GM18873 (cell line): ENCODE data around the gene GPR158.

Experiments used
- ATAC-seq: cut with Tn5 transposase; IDR thresholded peaks from one replicate; pipeline ENCODE4 v1.9.1; 2021; ENCODE audit warnings: mild to moderate bottlenecking, moderate library complexity, moderate number of reproducible peaks; ENCODE audit not compliant: unreplicated experiment, low FRiP score

GPR158 gene

DNA sequence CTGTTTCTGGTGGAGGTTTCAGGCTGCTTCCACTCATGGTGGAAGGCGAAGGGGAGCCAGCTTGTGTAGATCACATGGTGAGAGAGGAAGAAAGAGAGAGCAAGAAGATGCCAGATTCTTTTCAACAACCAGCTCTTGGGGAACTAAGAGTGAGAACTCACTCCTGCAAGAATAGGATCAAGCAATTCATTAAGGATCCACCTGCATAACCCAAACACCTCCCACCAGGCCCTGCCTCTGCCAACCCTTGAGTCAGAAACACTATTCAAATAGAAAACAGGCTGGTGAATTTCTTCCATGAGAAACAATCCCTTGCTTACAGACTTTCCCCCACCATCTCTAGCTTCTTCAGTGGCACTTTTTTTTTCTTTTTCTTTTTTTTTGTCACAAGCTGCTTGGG lies 317.2 kb downstream of the GPR158 start:
- ATAC-seq = no peak

DNA sequence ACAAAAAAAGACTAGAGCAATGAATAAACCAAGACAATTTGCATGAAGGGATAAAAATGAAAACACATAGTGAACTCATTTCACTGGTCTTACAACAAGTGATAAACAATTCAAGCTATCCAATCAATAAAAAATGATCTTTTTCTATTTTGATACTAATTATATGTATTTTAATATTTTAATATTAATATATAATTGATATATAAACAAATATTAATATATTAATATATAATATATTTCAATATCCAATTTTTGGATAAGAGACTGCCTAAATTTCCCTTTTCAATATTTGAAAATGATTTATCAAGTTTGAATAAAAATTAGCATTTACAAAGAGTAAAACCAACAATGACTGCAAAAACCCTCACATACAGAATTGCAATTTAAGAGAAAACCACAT lies 317.9 kb downstream of the GPR158 start:
- no peak for ATAC-seq

DNA sequence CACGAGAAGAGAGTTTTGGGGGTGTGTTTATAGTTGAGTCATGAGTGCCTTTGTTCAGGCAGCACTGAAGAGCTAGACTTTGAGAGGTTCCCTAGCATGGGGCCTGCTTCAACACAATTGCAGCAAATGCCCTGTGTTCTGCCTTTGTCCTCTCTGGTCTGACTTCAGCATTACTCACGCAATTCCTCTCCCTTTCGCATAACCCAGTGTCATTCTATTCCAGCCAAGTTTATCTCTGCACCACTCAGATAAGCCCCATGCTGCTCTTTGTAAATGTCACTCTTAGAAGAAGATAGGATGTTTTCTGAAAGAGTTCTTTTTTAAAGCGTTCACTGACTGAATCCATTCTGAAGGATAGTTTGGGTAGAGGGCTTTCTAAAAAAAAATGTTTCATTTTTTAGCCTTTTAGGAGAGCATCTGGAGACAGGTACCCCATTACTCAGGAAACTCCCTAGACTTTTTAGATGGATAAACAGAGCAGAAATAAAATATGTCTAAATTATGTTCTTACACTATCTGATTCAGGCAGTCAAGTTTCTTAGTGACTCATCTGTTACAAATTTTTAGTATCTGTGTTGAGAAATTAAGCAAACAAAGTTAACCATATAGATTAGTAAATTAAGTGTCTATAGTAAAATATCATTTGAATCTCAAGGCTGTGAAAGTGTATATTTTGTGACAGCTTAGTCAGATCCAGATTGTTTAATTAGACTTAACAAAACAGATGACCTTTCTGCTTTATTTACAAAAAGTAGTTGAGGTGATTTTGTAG lies 318.5 kb downstream of the GPR158 start:
- ATAC-seq = no peak

DNA sequence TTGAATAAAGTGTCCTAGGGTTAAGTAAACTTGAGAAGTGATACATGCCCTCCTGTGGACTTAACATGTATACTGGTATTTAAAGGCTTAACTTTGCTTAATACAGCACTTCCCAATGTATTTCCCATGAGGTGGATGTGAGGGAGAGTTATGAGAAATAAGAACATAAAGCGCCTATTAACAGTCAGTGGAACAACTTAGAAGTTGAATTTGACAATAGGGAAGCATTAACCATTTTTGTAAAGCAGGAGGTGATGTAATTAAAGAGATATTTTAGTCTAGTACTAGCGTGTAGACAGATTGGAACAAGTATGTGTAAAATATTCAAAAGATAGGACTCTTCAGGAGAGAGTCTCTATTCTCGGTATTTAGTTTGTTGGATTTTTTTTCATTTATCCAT lies 322.4 kb downstream of the GPR158 start:
- ATAC-seq = no peak

DNA sequence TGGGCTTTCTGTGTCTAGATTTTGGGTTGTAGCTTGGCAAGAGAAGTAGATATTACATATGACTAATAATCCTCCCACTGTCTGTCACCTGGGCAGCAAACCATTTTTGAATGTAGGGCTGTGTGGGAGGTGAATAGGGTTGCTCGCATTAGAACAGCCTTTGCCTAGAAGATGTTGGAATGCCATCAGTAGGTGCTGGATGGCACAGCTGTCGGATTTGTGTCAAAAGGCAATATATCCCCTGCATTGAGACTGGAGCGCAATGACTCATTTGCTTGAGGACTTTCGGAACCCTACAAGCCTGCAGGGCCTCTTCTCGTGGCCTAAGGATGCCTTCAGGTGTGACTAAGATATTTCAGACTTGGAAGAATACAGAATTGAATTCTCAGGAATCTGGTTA lies 323.8 kb downstream of the GPR158 start:
- ATAC-seq = no peak

DNA sequence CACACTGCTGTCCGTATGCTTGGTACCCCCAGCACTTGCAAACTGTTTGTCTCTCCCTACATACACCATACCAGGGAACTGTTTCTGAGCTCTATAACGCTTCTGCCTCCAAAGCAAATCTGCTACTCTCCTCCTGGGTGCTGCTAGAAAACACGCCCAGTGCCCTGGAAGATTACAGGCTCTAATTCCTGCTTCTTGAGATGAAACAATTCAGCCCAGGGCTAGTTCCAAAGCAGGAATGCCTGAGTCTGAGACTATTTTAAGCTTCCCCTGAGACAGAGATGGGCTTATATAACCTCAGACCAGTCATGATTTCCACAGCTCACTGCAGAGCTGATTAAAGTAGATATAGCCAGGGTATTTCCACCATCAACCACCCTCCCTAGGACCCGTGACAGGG lies 327.1 kb downstream of the GPR158 start:
- ATAC-seq = no peak

DNA sequence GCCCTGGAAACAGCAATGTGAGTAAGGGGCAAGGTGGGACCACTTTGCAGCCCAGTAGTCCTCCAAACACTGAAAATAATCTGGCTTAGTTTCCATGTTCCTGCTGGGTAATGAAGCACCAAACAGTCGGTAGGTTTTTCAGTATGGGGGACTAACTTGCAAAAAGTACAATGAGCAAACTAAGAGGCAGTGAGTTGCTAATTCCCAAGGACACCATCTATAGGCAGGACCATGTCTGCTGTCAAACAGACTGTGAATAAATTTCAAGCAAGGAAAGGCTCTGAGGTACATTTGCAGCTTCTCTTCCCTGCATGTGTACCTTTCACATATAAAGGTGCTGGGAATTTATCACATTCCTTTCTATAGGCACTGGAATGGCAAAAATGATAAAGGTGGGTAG lies 327.7 kb downstream of the GPR158 start:
- no peak for ATAC-seq

DNA sequence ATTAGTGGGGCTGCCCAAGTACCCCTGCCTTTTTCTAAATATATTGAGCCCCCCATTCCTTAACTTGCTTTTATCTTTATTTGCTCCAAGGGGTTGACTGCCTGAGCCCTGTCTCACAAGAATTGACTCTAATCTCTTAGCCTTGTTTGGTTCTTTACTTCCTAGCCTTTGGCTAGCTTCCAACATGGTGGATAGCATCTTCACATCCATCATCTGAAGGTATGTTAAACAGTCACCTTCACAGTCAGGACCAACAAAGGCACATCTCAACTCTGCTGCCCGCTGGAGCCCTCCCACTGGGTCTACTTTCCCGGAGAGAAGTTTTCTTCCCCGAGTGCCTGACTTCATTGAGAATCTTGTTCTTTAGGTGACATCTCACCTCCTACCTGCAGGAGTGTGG lies 329.5 kb downstream of the GPR158 start:
- ATAC-seq = no peak

DNA sequence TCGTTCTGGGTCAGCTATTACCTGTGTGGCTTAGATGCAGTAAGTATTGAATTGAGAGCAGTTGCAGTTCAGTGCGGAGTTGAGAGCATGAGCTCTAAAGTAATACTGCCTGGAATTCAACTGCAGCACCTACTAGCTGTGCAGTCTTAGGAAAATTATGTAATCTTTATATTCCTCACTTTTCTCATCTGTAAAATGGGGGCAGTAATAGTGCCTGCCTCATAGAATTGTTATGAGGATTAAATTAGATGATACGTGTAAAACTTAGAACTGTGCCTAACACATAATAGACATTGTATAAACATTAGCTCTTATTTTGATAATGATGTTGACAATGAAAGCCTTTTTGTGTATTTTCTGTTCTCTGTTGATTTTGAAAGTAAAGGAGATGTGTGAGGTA lies 330.0 kb downstream of the GPR158 start:
- ATAC-seq = no peak

DNA sequence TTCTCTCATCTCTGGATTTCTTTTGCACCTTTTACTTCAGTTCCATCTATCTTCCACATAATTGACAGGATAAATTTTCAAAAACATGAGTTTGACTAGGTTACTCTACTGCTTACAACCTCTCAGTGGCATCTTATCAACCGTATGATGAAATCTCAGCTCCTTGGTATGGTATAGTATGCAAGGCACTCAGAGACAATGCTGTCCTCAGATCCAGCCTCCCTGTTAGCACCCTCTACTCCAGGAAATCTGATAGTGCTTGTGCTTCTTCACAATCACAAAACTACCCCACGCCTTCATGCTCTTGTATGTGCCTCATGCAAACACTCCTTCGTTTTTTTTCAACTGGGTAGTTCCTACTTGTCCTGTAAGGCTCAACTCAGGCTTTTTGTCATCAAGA lies 330.7 kb downstream of the GPR158 start:
- ATAC-seq = no peak

DNA sequence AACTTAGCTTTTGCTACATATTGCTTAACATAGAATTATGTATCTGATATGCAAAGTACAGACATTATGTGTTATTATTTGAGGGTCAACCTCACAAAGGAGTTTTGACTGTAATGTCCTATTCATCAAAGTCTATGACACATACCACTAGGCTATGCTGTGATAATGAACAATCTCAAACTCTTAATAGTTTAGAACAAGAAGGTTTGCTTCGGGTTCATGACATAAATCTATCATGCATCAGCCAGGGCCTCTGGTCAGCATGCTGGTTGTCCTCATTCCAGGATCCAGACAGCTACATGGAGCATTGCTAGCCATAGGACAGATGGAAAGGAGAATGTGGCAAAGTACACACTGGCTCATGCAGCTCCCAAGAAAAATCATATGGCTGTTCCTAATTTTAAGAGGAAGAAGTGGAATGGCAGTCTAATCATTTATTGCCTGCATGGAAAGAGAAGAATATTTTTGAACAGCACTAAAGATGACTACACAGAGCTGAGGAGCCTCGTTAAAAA lies 332.1 kb downstream of the GPR158 start:
- ATAC-seq = no peak

DNA sequence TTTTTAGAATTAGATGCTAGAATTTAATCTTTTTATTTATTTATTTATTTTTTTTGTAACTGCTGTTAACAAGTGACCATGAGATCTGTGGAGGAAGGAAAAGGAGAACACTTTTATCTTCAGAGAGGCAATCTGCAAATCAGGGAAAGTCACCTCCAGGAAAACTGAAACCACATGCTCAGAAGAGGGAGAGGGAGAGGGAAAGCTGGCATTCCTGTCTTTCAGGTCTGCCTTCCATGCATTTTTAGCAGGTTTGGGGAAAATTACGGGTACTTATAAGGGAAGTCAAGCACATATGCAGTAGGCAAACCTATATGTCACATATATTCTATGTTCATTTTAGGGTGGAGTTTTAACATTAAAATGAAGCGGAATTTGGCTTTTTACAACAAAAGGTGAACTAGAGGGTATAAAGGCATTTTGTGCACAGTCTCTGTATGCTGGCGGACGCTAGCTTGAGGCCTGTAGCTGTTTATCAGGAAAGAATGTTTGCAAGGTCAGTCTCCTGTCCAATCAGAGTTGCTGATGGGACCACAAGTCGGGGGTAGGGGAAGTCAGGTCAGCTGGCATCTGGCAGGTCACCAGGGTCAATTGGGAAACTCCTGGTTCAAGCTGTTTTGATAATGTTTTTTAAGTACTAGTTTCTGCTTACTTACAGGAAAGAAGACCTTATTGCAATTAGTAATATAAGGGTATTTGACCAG lies 333.5 kb downstream of the GPR158 start:
- ATAC-seq = no peak

DNA sequence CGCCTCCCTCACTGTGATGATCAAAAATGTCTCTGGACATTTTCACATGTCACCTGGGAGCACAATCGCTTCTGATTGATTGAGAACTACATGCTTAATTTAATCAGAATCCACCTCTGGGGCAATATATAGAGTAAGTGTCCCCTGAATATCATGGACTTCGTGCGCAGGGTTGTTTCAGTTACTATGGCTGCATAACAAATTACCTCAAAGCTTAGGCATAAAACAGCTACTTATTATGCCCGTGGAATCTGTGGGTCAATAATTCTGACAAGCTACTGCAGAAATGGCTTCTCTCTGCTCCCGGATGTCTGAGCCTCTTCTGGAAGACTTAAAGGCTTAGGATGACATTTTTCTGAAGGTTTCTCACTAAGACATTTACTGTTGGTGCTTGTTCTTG lies 334.4 kb downstream of the GPR158 start:
- ATAC-seq = no peak

DNA sequence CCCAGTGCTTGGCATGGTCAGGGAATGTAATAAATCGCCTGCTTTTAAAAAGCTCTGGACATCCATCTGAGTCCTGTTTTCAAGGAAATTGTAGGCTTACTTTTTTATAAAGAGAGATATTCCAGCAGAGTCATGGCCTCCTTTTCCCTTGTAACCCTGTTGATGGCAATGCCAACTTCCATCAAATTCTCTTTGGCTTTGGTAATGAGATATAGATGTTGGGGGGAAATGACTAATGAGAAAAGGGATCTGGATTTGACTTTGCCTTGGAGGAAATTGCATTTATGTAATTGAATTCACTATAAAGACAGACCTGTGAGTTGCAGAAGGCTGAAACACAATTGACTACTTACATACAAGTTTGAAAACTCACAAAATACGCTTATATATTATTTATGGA lies 347.5 kb downstream of the GPR158 start:
- ATAC-seq = no peak

DNA sequence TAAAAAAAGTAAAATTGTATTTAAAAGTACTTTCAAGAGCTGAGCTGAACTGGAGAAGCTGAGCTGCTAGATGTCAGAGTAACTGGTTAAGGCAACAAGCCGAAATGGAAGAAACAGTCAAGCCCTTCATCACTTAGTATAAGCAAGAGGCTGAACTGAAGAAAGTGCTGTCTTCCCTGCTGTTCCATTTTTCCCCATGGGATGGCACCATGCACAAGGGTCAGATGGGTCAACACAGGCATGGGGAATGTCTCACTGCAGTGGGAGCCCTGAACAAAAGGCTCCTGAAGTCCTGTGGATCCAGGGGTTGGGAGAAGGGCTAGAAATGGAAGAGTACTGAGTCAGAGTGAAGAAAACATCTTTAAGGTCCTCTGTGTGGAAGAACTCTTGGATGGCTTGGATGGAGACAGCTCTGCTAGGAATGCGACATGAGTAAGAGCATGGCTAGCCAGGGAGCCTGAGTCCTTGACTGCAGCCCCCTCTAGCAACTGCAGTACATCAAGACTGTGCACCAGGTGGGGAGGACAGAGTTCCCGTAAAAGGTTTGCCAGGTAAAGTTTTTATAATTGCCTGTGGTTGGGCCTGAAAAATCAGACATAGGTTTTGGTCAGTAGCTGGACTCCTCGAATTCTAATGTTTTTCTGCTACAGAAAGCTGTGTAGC lies 348.3 kb downstream of the GPR158 start:
- no peak for ATAC-seq

DNA sequence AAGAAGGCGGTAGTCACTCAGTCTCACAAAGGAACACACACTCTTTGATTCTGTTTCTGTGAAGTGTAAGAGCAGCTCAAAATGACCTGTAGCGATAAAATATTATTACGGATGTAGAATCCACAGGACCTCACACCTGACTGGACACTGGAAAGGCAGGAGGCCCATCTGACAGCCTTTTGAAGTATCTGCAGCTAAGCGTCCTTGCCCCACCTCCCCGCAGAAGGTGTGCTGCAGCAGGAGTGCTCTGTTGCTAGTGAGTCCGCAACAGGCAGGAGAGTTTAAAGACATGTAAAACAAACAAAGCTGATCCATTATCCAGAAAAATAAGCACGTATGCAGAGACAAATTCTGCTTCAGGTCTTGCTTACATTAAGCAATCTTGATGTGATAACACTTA lies 355.5 kb downstream of the GPR158 start:
- ATAC-seq = no peak

DNA sequence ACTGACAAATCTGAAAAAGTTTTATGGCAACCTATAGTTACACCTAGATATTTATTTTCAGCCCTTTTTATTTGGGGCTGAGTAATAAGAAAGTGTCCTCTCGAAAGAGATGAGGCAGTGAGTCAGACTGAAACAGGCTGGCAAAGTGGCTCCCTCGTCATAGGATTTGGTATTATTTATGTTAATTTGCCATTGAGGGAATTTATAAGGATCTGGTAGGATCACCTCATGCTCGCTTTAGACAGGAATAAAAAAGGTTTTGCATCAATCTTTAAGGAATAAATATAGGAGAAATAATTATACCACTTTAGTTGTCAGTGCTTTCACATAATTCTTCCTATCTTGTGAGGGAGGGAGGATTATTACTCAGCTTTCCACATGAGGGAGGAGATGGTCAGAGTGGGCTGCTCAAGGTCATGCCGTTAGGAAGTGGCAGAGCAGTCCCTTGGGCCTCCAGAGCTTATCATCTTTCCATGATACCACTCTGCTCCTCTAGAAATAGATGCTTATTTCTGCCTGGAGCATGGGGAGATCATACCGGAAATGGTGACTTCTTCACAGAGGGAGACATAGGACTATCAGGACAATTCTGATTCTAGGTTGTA lies 356.8 kb downstream of the GPR158 start:
- ATAC-seq = no peak

DNA sequence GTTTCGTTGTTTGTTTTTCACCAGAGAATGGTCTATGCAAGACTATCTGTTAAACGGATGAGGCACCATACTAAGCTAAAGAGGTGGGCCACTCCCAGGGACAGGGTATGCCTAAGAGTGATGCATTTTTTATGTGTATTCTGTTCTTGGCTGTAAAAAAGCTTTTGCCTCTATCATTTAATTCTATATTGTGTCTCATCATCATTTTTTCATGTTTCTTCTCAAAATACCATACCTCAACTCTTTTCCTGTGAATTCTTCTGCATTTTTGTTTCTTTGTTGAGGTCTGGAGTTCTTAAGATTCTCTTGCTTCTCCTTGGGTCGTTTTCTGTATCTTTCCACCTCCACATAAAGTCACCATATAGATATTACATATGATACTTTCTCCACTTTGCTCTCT lies 357.4 kb downstream of the GPR158 start:
- no peak for ATAC-seq

DNA sequence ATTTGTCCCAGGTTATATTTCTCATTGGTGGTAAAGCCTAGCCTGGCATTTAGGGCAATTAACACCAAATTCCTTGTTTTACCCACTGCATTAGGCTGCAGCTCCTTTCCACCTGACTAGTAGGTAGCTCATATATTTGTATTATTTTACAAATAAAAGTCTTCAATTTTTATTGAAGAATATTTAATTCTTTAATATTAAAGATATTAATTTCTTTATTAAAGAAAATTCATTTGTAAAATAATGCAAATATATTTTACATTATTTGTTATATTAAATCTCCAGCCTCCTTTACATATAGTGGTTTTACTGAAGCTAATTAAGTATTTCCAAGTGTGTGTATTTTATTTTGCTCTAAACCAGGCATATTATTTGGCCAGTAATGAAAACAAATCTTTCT lies 361.2 kb downstream of the GPR158 start:
- ATAC-seq = no peak

DNA sequence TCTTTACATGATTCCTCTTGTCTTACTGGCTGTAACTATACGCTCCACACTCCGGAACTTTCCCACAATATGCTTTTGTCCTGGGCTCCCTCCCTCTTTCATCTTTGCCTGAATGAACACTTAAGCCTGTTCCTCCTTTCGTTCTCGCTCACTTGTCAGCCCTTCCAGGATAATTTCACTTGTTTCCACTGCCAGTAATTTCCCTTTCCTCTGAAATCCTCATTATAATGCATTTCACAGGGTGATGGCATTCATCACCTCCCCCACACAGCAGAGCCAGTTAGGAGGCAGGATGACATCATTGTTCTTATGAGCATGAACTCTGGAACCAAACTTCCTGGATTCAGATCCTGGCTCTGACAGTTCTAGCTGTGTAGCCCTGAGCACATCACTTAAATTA lies 372.6 kb downstream of the GPR158 start:
- no peak for ATAC-seq

DNA sequence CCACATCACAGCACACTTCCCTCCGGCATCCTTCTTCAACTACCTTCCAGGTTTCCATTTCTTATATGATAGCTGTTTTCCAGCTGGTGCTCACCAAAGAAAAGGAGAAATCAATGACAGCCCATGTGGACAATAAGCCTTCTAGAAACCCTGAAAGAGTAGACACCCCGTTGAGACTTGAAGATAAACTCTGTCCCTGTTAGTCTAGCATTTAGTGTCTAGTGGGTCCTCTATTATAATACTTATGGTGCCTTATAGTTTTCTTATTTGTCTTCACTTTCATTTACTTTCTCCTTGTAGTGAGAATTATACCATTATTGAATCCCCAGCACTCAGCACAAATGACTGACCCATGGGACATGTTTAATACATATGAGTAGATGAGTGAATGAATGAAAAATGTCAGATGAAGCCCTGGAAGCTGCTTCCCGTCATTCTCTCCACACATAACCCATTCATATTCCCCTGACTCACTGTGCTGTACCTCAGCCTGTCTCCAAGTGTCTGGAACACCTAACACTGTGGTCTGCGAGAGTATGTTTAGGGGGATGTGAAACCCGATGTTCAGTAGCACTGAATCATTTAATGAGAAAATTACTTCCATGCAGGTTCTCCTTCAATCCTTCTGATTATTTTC lies 377.6 kb downstream of the GPR158 start:
- no peak for ATAC-seq
